ENCODE results near the gene HSP90AB1. TPM values are rescaled to one million over a fixed set of nuclear protein-coding genes. Genes with fewer than 3 reads are reported as not detected.
A peak's percentile ranks its signal among the peaks of the same experiment; 100 is the strongest.

Gene HSP90AB1
- total and polyA plus RNA-seq, 2 experiments from 2014 or later, result 440 to 891 TPM

GRCh38 chr6:44232676-44233566 is 14.0 kb upstream of the HSP90AB1 start:
- no peaks in the 10 kb centered on the region for H3K9me3 ChIP-seq (ENCODE audit: low read depth)
- 93% methylated on average over 16 of the region's 16 CpGs for WGBS (ENCODE audit: low lambda C conversion rate, missing lambda C conversion rate)
- peaks cover 24% of the 10 kb centered on the region for H3K4me1 ChIP-seq (ENCODE audit: insufficient read depth)
- no peaks in the 10 kb centered on the region for H3K27me3 ChIP-seq
- no peak for TF ChIP-seq EZH2phosphoT487 (IDR thresholded peaks at IDR 0.05; ENCODE audit: low read depth, severe bottlenecking, unreplicated experiment)
- no peak for TF ChIP-seq EZH2 (IDR thresholded peaks at IDR 0.05; ENCODE audit: borderline replicate concordance)
- no peak for TF ChIP-seq CTCF (IDR thresholded peaks at IDR 0.05; ENCODE audit: poor library complexity)
- no peaks in the 10 kb centered on the region for H4K20me1 ChIP-seq (ENCODE audit: insufficient read depth, poor library complexity, severe bottlenecking)
- no peaks in the 10 kb centered on the region for H3K36me3 ChIP-seq (replicated peaks; ENCODE audit: insufficient read depth, low read depth)
- DNase-seq (ENCODE audit: low spot score), result no peak
- H3K4me2 ChIP-seq, result no peak overlapping the region
- H2AFZ ChIP-seq, result no peak overlapping the region
- H3K79me2 ChIP-seq, result no peaks in the 10 kb centered on the region
- H3K9me2 ChIP-seq (replicated peaks; ENCODE audit: insufficient read depth), result no peaks in the 10 kb centered on the region
- H3K4me3 ChIP-seq, result no peak overlapping the region
- H3K27ac ChIP-seq, result no peak overlapping the region

GRCh38 chr6:44233567-44234100 is 13.3 kb upstream of the HSP90AB1 start:
- Histone ChIP-seq H3K9me2 (replicated peaks; ENCODE audit: insufficient read depth) (no peaks in the 10 kb centered on the region), H3K27me3 (no peaks in the 10 kb centered on the region), H2AFZ (no peak overlapping the region), H3K9me3 (ENCODE audit: low read depth) (no peaks in the 10 kb centered on the region), H4K20me1 (ENCODE audit: insufficient read depth, poor library complexity, severe bottlenecking) (no peaks in the 10 kb centered on the region), H3K36me3 (replicated peaks; ENCODE audit: insufficient read depth, low read depth) (no peaks in the 10 kb centered on the region), H3K27ac (peak overlapping the region; percentile 76), H3K79me2 (no peaks in the 10 kb centered on the region), H3K4me1 (ENCODE audit: insufficient read depth) (peaks cover 24% of the 10 kb centered on the region), H3K4me3 (no peak overlapping the region), H3K4me2 (no peak overlapping the region)
- WGBS (ENCODE audit: low lambda C conversion rate, missing lambda C conversion rate), result 91% methylated on average over 14 of the region's 14 CpGs
- TF ChIP-seq EZH2 (IDR thresholded peaks at IDR 0.05; ENCODE audit: borderline replicate concordance) (no peak), CTCF (IDR thresholded peaks at IDR 0.05; ENCODE audit: poor library complexity) (no peak), EZH2phosphoT487 (IDR thresholded peaks at IDR 0.05; ENCODE audit: low read depth, severe bottlenecking, unreplicated experiment) (no peak)
- no peak for DNase-seq (ENCODE audit: low spot score)

- no peaks in the 10 kb centered on the region for H3K9me2 ChIP-seq (replicated peaks; ENCODE audit: insufficient read depth)
- H3K27me3 ChIP-seq, result no peaks in the 10 kb centered on the region
- no peak overlapping the region for H3K4me3 ChIP-seq
- peak overlapping the region; percentile 76 for H3K27ac ChIP-seq
- 50% methylated on average over 5 of the region's 5 CpGs for WGBS (ENCODE audit: low lambda C conversion rate, missing lambda C conversion rate)
- H3K9me3 ChIP-seq (ENCODE audit: low read depth), result no peaks in the 10 kb centered on the region
- peak; percentile 84 for DNase-seq (ENCODE audit: low spot score)
- TF ChIP-seq EZH2phosphoT487 (IDR thresholded peaks at IDR 0.05; ENCODE audit: low read depth, severe bottlenecking, unreplicated experiment) (no peak), CTCF (IDR thresholded peaks at IDR 0.05; ENCODE audit: poor library complexity) (peak; percentile 69), EZH2 (IDR thresholded peaks at IDR 0.05; ENCODE audit: borderline replicate concordance) (no peak)
- H3K79me2 ChIP-seq, result no peaks in the 10 kb centered on the region
- no peaks in the 10 kb centered on the region for H4K20me1 ChIP-seq (ENCODE audit: insufficient read depth, poor library complexity, severe bottlenecking)
- H3K4me1 ChIP-seq (ENCODE audit: insufficient read depth), result peaks cover 24% of the 10 kb centered on the region
- H3K36me3 ChIP-seq (replicated peaks; ENCODE audit: insufficient read depth, low read depth), result no peaks in the 10 kb centered on the region
- H2AFZ ChIP-seq, result no peak overlapping the region
- H3K4me2 ChIP-seq, result peak overlapping the region; percentile 12
These were observed 12.5 kb upstream of the HSP90AB1 start for GRCh38 chr6:44234101-44235025.

Measured in hepatocyte (in vitro differentiated cells).